ENCODE data around the gene PDE4D.

DNA sequence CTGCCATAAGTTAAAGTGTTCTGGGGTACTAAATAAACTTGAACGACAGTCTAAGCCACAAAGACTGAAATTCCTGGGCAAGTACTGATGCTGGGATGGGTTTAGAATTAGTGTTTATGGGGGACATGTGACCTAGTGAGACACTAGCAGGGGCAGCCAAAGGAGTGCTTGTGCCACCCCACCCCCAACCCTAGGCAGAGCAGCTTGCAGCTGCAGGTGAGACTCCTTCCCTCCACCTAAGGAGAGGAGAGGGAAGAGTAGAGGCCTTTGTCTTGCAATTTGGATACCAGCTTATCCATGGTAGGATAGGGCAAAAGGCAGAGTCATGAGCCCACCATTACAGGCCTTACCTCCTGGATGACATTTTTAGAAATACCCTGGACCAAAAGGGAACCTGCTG is 28.7 kb upstream of the PDE4D start:
- TF ChIP-seq CTCF (conservative IDR thresholded peaks at IDR 0.05; ENCODE audit: low read length) (no peak), EZH2phosphoT487 (IDR thresholded peaks at IDR 0.05; ENCODE audit: borderline replicate concordance, low read depth, low read length) (no peak)
